KOPT-K1 (cell line): Measurements from ENCODE around the gene PGGHG.
"Not testable (repeated sequence)": the region's sequence is repeated elsewhere in the genome, so short reads cannot be mapped to it uniquely, and the experiment has no call there.

Source experiments
- H3K27ac ChIP-seq: fragments of 200-600 bp; sonication (generic); 2 replicates; pipeline ENCODE4 v1.5.1; 2016; ENCODE audit warnings: antibody characterized with exemption, mild to moderate bottlenecking, low read depth, low read length; ENCODE audit not compliant: poor library complexity, severe bottlenecking
- H3K36me3 ChIP-seq: fragments of 200-600 bp; sonication (generic); 2 replicates; pipeline ENCODE4 v1.5.1; 2017; ENCODE audit warnings: antibody characterized with exemption, mild to moderate bottlenecking, low read length, moderate library complexity; ENCODE audit not compliant: insufficient read depth
- H3K9me3 ChIP-seq: fragments of 200-600 bp; sonication (generic); 2 replicates; pipeline ENCODE4 v1.5.1; 2017; ENCODE audit warnings: antibody characterized with exemption, low read length, mild to moderate bottlenecking; ENCODE audit not compliant: insufficient read depth, poor library complexity, severe bottlenecking

The PGGHG gene

DNA sequence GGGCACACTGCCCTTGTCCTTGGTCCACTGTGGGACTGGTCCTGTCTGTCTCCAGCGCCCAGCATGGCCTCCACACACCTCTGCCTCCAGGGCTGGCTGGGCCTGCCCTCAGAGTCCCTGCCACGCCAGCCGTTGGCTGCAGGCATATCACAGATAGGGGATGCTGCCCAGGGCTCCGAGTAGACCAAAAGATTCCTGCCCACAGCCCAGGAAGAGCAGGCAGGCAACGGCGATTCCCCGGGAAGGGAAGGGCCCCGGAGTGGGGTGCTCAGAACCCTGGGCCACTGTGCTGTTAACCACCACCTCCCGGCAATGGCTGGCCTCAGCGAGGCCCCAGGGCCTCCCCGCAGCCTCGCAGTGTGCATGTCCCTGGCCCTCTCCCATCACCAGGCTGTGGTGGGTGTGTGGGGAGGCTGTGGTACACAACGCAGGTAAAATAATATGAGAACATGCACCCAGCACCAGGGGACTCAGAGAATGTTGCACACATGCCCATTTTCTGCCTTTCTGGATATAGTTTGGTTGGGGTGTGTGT is 8.2 kb downstream of the PGGHG start:
- Histone ChIP-seq H3K36me3 (peaks cover 46% of the 10 kb centered on the region), H3K9me3 (no peaks in the 10 kb centered on the region), H3K27ac (no peak overlapping the region)

DNA sequence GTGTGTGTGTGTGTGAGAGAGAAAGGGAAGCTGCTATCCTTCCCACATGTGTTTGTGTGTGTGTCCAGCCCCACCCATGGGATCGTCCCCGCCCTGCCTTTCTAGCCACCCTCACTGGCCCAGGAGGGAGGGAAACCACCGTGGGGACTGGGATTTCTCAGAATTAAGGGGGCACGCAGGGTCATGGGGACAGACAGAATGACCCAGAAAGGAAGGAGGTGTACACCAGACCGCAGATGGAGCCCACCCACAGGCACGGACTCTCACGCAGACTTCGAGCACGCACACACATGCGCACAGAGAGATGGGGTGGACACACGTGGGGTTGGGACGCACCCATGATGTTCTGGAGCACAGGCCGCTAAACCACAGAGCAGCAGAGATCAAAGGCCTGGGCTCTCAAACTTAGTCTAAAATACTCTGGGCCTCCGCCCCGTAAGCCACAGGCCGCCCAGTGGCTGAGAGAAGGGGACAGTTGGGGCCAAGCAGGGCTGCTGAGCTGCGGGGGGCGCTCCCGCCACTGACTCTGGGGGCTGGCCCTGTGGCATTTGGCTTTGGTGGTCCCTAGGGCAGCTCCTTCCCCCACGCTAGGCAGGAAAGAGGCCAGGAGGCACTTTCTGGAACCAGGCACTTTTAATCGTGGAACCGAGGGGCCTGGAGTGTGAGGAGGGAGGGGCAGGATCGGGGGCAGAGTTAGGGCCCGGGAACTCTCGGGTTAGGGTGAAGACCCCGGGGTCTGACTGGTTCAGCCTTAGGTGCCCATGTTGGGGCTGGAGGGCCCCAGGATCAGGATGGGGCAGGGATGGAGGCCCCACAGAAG is 8.9 kb downstream of the PGGHG start:
- no peaks in the 10 kb centered on the region for H3K9me3 ChIP-seq
- H3K27ac ChIP-seq, result no peak overlapping the region

DNA sequence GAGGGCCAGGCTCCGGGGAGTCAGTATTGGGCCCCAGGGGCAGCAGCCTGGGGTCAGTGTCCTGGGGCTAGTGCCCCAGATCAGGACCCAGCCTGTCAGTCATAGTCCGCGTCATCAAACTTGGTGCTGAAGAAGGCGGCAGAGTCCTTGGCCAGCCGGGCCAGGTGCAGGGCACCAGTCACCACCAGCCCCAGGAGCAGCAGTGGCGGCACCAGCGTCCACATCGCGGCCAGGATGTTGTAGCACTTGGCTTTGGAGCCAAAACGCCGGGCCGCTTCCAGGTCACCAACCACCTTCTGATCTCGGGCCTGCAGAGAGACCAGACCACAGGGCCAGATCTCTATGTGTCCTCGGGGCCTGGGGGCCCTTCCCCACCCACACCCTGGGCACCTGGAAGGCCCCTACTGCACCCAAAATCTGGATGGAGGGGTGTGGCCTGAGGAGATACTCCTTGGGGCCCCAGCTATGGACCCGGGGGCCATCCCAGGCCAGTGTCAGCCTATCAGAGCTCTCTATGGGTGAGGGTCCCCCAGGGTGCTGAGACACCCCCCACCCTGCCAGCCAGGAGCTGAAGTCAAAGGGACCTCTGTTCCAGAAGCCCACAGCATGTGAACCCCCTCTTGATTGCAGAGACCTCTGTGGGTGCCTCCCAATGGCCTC is 9.6 kb downstream of the PGGHG start:
- Histone ChIP-seq H3K9me3 (no peaks in the 10 kb centered on the region), H3K36me3 (peaks cover 32% of the 10 kb centered on the region), H3K27ac (no peak overlapping the region)

More for the DNA sequence above, 8.9 kb downstream of the PGGHG start:
- peaks cover 39% of the 10 kb centered on the region for H3K36me3 ChIP-seq

DNA sequence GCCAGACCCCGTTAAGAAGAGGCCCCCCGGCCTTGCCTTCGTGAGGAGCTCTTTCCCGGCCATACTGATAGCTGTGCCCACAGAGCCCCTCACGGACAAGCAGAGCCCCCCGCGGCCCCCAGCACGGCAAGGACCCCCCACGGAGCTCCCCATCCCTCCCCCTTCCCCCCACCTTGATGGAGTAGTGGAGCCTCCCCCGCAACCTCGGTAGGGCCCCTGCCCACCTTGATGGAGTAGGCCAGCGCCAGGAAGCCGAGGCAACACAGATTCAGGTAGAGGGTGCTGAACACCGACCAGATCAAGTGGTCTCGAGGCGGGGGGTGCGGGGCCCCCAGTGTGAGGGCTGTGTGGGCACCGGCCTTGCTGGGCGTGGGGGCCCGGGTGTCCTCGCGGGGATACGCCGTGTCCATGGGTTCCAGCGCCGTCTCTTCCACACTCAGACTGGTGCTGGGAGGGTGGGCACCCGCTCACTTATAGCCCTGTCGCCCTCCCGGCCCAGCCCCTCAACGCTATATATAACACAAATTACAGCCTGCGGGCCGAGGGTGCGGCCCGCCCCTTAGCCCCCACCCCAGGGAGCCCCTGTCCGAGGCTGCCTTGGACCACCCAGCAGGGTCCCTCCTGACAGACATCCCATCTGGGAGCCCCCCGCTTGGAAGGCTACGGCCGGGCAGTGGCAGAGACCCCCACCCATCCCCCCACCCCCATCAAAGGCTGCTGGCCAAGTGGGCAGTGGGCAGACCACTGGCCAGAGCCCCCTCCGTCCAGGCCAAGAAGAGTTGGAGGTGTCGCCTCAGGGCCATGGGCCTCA is 10.4 kb downstream of the PGGHG start, which contains the start of gene IFITM5:
Gene IFITM5 (minus strand): TSS at position 446 of the 811 bp plus-strand sequence. CDS start 36 bp downstream, at position 410.
- Histone ChIP-seq H3K9me3 (no peaks in the 10 kb centered on the region), H3K27ac (no peak within 1 kb of the TSS), H3K36me3 (peaks cover 24% of the 10 kb centered on the region)

DNA sequence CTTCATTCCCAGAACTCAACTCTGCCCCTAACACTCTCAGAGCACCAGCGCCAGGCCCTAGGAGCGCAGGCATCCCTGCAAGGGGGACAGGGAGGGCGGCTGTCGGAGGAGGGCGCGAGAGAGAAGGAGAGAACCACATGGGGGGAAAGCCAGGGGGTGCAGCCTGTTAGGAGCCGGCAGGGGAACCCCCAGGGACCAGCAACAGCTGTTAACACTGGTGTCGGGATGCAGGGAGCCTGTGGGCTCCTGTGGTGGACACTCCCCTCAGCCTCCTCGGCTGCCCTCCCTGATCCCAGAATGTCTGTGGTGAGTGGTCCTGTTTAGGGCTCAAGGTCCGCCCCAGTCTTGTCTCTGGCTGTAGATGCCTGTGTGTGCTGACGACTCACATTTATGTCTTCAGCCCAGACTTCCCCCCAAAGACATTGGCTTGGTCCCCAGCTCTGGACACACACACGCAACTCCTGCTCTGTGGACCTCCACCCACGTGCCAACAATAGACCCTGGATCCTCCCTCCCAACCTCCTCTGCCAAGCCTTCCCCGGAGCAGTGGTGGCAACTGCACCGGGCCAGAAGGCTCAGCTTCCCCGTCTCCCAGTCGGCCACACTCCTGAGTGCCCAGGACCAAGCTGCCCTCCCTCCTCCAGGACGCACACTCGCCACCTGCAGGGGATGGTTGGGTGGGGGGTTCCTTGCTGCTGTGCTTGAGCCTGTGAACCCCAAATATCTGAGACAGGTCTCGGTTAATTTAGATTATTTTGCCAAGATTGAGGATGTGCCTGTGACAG is 11.2 kb downstream of the PGGHG start:
- Histone ChIP-seq H3K9me3 (no peaks in the 10 kb centered on the region), H3K36me3 (peaks cover 16% of the 10 kb centered on the region), H3K27ac (no peak overlapping the region)

DNA sequence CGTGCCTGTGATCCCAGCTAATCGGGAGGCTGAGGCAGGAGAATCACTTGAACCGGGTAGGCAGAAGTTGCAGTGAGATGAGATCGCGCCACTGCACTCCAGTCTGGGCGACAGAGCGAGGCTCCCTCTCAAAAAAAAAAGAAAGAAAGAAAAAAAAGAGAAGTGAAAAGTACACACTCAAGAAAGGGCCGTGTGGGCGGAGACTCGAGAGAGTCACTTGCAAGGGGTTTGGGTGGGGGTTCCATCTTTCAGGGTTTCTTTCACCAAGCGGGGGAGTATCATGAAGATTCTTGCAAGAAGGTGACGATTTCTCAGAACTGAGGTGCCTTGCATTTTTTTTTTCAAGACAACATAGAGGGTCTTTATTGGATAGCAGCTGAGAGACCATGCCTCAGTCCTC is 14.4 kb downstream of the PGGHG start:
- H3K27ac ChIP-seq, result no peak overlapping the region
- H3K36me3 ChIP-seq, result no peaks in the 10 kb centered on the region
- no peaks in the 10 kb centered on the region for H3K9me3 ChIP-seq

DNA sequence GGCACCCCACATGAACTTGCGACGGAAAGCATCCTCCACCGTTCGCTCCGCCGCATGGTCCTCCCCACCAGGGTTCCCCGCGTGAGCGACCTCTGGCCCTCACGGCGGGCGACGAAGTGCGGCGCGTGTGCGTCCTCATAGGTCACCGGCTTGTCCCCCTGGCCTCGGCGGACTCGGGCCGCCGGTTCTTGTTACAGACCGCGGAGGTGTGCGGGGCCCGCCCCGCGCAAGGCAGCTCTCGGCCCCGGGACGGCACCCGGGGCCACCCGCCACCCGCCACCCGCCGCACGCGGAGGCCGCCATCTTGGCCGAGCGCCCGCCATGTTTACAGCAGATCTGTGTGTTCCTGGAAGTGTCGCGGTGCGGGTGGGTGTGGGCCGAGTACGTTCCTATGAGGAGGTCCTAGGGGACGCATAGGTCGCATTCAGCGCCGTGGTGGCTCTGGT is 15.2 kb downstream of the PGGHG start:
- Histone ChIP-seq H3K9me3 (no peaks in the 10 kb centered on the region), H3K36me3 (no peaks in the 10 kb centered on the region), H3K27ac (no peak overlapping the region)

DNA sequence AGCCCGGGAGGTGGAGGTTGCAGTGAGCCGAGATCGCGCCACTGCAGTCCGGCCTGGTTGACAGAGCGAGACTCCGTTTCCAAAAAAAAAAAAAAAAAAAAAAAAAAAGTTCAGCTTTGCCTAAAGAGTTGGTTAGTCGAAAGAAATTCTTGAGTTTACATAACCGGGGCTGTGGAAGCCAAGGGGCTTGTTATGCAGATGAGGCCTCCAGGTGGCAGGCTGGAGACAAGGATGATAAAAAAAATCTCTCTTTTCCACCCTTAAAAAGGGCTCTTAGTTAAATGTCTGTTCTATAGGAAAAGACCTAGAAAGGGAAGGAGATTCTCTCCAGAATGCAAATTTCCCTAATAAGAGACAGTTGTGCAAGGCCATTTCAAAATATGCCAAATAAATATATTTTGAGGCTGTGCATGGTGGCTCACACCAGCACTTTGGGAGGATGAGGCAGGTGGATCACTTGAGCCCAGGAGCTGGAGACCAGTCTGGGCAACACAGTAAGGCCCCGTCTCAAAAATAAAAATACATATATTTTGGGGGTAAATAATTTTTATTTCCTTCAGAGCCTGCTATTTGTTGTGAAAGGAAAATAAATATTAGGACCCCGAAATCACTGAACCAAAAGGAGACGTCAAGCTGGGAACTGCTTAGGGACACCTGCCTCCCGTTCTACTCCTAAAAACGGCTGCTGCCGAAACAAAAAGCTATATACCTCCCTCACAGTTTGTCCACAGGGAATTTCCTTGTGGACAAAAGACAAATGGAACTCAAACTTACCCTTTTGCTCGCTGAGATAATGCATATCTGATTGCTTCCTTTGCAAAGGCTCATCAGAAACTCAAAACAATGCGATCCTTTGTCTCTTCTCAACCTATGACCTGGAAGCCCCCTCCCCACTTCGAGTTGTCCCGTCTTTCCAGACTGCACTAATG is 16.3 kb downstream of the PGGHG start:
- H3K9me3 ChIP-seq, result no peaks in the 10 kb centered on the region
- H3K27ac ChIP-seq, result no peak overlapping the region
- no peaks in the 10 kb centered on the region for H3K36me3 ChIP-seq

DNA sequence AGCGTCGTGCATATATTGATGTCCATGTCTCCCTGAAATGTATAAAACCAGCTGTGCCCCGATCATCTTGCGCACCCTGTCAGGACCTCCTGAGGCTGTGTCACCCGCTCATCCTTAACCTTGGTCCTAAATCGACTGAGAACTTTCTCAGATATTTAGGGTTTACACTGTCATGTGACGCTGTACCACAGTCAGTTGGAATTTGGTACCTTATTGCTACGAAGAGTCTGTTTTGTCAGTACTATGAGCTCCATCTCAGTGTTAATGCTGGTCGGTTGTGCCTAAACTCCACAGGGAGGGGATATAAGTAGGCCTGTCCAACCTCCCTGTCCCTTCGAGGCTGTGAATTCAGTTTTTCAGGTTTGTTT is 16.9 kb downstream of the PGGHG start:
- H3K36me3 ChIP-seq, result no peaks in the 10 kb centered on the region
- no peaks in the 10 kb centered on the region for H3K9me3 ChIP-seq
- H3K27ac ChIP-seq, result no peak overlapping the region

DNA sequence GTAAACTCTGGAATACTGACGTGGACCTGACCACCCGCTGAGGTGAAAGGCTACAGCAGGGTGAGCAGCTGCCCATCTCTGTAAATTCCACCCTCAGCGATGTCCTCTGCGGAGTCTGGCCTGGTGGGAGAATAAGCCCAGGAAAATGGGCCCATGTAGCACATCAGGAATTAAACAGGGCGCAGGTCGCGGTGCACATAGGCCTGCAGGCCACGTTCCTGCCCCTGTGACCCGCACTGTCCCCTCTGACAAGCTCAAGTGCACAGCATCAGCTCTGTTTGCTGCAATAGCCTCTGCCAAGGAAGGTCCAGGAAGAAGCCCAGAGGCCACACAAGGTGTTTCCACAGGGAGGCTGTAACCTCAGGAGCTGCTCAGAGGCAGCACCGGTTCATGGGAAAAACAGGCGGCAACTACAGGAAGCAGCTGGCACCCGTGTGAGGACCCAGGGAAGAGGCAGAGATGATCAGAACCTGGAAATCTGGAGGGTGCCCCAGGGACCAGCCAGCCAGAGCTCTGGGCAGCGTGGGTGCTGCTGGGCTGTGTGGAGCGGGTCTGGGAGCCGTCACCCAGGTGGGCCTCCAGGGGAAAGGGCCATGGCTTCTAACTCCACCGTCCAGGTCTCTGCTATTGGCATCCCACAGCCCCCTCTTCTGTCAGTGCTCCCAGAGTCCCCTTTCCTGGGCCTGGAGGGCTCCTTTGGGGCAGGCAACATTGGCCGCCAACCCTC is 17.9 kb downstream of the PGGHG start:
- H3K27ac ChIP-seq, result no peak overlapping the region
- no peaks in the 10 kb centered on the region for H3K36me3 ChIP-seq
- no peaks in the 10 kb centered on the region for H3K9me3 ChIP-seq

DNA sequence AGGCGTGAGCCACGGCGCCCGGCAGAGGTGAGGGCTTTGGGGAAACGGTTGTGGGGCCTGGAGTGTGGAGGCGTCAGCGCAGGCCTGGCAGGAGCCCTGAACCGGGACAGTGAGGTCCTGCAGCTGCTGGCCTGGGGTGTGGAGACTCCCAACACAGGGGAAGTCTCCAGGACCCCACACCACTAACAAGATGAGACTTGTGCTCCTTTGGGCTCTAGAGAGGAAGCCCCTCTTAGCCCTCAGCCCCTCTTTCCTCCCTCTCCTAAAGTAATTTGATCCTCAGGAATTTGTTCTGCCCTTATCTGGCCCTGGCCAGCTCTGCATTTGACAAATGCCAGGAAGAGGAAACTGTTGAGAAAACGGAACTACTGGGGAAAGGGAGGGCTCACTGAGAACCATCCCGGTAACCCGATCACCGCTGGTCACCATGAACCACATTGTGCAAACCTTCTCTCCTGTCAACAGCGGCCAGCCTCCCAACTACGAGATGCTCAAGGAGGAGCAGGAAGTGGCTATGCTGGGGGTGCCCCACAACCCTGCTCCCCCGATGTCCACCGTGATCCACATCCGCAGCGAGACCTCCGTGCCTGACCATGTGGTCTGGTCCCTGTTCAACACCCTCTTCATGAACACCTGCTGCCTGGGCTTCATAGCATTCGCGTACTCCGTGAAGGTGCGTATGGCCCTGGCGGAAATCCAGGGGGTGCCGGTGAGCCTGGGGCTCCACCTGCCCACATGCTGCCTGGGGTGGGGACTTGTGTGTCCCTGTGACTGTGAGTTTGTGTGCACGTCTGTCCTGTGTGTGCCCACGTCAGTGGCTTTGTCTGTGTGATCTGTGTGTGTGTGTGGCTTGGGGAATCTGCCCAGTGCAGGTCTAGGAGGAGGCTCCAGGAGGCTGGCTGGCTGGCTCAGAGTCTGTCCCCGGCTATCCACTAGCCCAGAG is 19.1 kb downstream of the PGGHG start, which contains the start of gene IFITM2:
Gene IFITM2 (plus strand): TSS at position 51 of the 943 bp plus-strand sequence. CDS start 377 bp downstream, at position 428.
- H3K36me3 ChIP-seq, H3K9me3 ChIP-seq: not testable (repeated sequence)
- peak within 1 kb of the TSS; percentile 23 for H3K27ac ChIP-seq
